HG03342 (cell line): ENCODE results near the gene CNGB1.
"Not testable (repeated sequence)": the region's sequence is repeated elsewhere in the genome, so short reads cannot be mapped to it uniquely, and the experiment has no call there.

Source experiments
- ATAC-seq: cut with Tn5 transposase; IDR thresholded peaks from one replicate; pipeline ENCODE4 v1.9.1; 2021; ENCODE audit warnings: mild to moderate bottlenecking, moderate library complexity; ENCODE audit not compliant: unreplicated experiment

The CNGB1 gene

GRCh38 chr16:57956270-57956808 is 14.6 kb downstream of the CNGB1 start:
- no peak for ATAC-seq

GRCh38 chr16:57955572-57956188 is 15.2 kb downstream of the CNGB1 start:
- ATAC-seq = no peak

GRCh38 chr16:57953857-57954256 is 17.1 kb downstream of the CNGB1 start:
- no peak for ATAC-seq

- no peak for ATAC-seq
These were observed 18.0 kb downstream of the CNGB1 start for GRCh38 chr16:57952909-57953308.

- ATAC-seq = no peak
These were observed 19.5 kb downstream of the CNGB1 start for GRCh38 chr16:57951204-57951960.

GRCh38 chr16:57950382-57950781 is 20.5 kb downstream of the CNGB1 start:
- ATAC-seq = no peak

- ATAC-seq = no peak
These were observed 21.2 kb downstream of the CNGB1 start for GRCh38 chr16:57949595-57950238.

GRCh38 chr16:57949013-57949412 is 21.9 kb downstream of the CNGB1 start:
- ATAC-seq = no peak

- ATAC-seq = no peak
These were observed 22.9 kb downstream of the CNGB1 start for GRCh38 chr16:57948027-57948426.

GRCh38 chr16:57947261-57947660 is 23.7 kb downstream of the CNGB1 start:
- ATAC-seq = no peak

GRCh38 chr16:57946181-57946801 is 24.6 kb downstream of the CNGB1 start:
- no peak for ATAC-seq

- no peak for ATAC-seq
These were observed 25.2 kb downstream of the CNGB1 start for GRCh38 chr16:57945740-57946138.

- ATAC-seq = no peak
These were observed 25.8 kb downstream of the CNGB1 start for GRCh38 chr16:57944970-57945739.

GRCh38 chr16:57943381-57943780 is 27.5 kb downstream of the CNGB1 start:
- not testable (repeated sequence) for ATAC-seq

GRCh38 chr16:57941901-57942300 is 29.0 kb downstream of the CNGB1 start:
- ATAC-seq = not testable (repeated sequence)

- ATAC-seq = no peak
These were observed 29.8 kb downstream of the CNGB1 start for GRCh38 chr16:57941016-57941664.

GRCh38 chr16:57940382-57940966 is 30.5 kb downstream of the CNGB1 start:
- no peak for ATAC-seq

- no peak for ATAC-seq
These were observed 31.1 kb downstream of the CNGB1 start for GRCh38 chr16:57939872-57940224.

GRCh38 chr16:57938936-57939871 is 31.7 kb downstream of the CNGB1 start:
- ATAC-seq = no peak
